ENCODE data around the gene RIPOR2.
A peak's percentile ranks its signal among the peaks of the same experiment; 100 is the strongest.
"Not testable (repeated sequence)": the region's sequence is repeated elsewhere in the genome, so short reads cannot be mapped to it uniquely, and the experiment has no call there.

The RIPOR2 gene

DNA sequence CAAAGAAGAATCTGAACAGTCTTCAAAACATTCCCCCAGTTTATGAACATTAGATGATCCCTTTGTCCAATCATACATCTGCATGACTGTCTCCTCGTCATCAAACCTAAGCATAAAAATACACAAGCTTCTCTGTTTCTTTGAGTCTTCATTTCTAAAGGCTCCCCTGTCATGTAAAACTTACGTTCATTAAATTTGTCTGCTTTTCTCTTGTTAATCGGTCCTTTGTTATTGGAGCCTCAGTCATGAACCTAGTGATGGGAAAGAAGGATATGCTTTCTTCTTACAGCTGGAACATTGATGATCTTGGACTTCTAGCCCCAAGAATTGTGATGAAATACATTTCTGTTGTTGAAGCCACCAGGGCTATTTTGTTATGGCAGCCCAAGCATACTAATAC lies 18.0 kb upstream of the RIPOR2 start:
- DNase-seq: no peak

DNA sequence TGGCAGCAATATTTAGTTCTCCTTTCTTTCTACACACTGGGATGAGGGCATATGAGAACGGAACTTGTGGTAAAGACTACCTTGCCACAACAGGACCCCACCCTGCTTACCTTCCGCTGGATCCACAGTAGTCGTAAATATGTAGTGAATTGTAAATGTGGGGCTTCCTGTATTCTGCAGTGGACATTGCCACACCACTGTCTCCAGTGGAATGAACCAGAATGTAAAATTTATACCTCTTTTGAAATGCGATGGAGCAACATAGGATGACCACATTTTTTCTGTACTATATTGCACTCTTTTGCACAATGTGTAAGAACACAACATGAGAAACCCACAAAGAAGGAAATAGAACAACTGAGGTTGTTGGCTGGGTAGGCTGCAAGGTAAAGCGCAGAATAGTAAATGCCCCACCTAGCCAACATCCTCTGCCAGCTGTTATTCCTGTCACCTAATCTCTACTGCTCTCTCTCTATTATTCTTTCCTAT lies 16.1 kb upstream of the RIPOR2 start:
- DNase-seq: peak; percentile 72

DNA sequence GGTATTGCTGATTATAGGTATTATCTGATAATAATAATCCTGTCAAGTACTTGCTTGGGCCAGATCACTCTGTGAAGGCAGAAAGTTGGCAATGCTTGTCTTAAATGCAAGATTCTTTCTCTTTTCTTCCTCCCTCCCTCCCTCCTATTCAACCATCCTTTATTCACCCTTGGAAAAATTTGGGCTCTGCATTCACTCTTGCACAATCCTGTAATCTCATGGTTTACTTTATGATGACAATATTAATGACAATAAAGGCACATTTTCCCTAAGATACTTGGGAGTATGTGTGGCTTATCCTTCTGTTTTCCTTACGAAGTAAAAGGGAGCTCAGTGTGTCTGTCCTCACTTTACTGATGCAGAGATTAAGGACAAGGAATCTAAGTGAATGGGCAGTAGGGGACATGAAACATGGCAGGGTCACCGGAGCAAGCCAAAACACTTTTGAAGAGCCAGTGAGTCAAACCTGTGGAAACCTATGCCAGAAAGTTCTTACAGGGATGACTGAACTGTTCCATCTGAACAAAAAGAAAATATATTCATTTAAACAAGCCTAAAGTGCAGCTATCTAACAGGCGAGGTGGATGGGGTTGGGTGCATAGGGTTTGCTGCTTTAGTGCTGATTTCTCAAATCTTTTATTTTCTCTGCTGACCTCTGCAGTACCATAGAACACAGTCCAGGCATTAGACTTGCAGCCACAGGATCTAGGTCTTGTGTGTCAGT lies 14.6 kb upstream of the RIPOR2 start:
- DNase-seq: no peak

DNA sequence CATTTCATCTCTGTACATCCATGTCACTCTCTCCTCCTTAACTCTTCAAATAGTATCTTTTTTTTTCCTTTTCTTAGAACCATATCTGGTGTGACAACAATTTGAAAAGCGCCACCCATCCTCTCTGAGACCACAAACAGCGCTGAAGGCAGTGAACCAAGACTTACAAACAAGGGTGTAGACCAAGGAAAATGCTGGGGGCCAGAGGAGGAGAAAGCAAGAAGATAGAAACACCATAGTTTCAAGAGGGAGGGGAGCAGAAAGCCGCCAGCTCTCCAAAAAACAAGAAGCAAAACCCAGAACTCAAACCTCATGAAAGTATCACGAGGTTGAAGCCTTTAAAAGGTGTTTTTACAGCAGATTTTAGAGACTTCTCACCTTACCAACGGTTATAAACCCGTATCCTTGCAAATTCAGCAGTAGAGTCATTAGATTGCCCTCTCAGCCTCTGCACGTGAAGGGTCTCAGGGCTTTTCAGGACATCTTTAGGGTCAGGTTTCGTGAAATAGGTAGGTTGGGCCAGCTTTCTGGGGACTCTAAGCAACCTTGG lies 13.3 kb upstream of the RIPOR2 start:
- DNase-seq: no peak

DNA sequence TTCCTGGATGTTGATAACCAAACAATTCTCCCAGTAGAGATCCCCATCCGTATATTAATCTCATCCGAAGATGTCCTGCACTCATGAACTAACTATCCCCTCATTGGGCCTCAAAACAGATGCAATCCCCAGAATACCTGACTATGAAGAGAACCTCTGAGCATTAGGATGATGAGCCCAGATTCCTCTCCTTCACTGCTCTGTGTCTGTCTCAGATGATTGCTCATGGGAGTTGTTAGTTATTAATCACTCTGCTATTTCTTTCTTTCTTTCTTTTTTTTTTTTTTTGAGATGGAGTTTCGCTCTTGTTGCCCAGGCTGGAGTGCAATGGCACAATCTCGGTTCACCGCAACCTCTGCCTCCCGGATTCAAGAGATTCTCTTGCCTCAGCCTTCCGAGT lies 12.5 kb upstream of the RIPOR2 start:
- DNase-seq: not testable (repeated sequence)

DNA sequence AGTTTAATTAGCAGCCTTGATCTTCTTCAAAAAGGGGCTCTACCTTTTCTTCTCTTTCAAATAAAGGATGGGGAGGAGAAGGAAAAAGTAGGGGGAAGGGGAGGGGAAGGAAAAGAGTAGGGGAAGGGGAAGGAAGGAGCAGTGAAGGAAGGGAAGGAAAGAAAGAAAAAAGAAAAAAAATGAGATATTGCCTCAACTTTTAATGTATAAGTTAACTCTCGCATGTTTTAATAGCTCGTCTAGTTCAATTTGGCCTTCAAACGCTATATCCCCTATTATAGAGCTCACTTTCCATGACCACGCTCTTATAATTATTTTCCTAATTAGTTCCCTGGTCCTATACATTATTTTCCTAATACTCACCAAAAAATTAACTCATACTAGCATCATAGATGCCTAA lies 11.9 kb upstream of the RIPOR2 start:
- no peak for DNase-seq

DNA sequence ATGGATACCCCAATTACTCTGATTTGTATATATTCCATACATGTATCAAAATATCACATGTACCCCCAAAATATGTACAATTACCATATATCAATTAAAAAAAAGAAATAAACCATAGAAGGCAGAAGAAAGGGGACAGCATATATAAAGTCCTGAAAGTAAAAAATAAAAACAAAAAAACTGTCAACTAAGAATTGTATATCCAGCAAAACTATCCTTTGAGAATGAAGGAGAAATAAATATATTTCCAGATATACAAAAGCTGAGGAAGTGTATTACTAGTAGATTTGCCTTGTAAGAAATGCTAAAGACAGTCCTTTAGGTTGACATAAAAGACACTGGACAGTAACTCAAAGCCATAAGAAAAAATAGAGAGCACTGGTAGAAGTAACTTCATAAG lies 9.3 kb upstream of the RIPOR2 start:
- no peak for DNase-seq

DNA sequence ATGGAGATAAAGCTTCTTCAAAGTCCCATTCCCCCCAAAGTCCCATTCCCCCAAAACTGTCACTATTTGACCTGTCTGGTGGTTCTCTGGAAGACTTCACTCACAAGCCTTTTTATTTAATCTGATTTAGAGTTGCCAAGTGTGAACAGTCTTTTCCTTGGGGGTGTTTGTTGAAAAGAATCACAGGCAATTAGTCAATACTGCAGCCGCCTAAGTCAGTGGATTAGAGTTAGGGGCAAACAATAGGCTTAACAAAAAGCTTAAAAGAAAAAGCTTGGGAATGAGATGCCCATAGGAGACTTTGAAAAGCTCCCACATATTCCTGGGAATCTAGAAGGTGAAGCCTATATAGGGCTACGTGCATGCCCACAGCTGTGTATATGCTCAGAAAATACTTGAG lies 8.0 kb upstream of the RIPOR2 start:
- DNase-seq: no peak

DNA sequence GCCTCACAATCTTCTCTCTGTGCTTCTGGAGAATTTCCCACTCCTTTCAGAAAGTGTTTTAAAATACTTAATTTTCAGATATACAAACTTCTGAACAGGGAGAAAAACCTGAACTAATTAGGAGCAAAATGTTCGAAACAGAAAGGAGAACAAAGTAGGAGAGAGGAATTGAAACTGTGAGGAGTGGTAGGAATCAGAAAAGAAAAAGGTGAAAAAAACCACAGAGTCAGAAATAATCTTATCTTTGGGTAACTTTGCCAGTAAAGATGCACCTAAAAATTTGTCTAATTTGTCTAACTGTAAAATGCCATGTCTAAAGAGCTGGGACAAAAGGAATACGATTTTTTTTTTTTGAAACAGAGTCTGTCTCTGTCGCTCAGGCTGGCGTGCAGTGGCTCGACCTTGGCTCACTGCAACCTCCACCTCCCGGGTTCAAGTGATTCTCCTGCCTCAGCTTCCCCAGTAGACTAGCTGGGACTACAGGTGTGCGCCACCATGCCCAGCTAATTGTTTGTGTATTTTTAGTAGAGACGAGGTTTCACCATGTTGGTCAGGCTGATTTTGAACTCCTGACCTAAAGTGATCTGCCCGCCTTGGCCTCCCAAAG lies 4.7 kb upstream of the RIPOR2 start:
- DNase-seq: no peak

DNA sequence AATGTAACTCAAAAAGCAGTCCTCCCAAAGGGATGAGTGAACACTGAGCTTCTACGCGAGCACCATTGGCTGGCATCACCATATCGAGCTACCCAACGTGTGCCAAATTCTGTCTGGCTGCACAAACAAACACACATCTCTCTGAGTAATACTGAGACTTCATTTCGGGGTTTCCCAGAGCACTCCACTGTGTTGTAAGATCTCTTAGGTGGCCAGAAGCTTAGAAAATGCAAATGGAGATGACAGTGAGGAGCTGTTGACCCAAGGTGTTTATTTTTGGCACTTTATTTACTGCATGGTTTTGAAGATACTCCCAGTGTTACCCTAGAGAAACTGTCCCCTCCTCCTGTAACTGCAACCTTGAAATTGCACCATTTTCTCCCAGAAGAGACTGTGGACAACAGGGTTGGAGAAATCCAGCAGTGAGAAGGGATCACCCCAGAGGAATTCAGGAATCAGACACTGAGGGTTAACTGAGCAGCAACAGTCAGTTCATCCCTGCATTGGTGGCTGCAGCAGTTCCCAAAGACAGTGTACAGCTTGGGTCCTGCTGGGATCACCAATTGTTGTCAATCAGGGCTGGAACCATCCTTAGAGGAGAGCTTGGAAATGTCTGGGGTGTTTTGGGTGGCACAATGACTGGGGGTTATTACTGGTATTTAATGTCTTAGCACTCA lies 1.0 kb upstream of the RIPOR2 start:
- no peak for DNase-seq

DNA sequence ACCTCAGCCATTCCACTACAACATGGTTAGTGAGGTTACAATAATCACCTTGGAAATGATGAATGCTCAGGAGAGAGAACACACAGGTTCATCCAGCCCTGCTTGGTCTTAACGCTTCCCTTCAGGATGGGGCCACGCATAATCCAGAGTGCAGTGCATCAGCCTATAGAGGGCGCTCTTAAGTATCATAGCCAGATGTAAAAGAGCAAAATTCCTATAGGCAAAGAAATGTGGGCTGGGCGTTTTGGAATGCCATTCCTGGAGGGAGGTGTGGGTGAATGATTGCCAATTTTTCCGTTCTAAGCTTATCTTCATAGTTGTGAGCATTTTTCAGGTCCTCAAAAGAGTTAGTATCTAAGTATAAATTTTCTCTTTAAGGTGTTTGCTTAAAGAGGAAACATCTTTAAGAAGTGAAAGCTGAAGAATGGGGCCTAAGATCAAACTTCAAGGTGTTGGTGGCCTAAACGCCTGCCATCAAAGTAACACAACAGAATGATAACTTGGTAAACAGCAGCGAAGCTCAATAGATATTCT lies 1.8 kb downstream of the RIPOR2 start:
- DNase-seq: no peak

DNA sequence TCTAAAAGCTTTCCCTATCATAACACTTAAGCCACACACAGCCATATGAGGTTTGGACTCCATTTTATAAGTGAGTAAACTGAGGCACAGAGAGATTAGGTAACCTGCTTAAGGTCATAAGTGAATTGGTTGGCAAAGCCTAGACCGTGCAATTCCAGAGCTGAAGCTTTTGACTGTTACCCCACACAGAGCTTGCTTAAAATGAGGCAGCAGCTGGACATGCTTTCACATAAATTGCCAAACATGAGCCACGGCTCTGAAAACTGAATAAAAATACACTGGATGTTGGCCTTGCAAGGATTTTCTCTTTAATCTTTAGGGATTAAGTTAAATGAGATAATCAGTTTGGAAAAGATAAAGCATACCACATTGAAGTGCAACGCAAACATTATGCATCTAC lies 2.5 kb downstream of the RIPOR2 start:
- no peak for DNase-seq

DNA sequence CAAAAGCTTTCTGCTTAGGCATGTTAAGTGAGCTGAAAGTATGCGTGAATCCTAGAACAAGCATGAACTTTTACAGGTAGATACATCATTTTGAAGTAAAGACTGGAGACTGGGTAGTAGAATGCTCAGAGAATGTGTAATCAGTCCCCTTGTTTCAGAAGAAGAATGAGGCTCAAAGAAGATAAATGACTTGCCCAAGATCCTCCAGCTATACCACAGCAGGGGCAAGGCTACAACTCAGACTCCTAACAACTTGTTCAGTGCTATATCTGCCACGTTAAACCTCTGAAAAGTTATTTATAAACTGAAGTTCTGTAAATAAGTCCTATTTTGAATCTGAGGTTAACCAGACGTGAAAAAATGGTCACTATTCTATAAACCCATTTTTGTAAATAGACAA lies 2.9 kb downstream of the RIPOR2 start:
- no peak for DNase-seq

DNA sequence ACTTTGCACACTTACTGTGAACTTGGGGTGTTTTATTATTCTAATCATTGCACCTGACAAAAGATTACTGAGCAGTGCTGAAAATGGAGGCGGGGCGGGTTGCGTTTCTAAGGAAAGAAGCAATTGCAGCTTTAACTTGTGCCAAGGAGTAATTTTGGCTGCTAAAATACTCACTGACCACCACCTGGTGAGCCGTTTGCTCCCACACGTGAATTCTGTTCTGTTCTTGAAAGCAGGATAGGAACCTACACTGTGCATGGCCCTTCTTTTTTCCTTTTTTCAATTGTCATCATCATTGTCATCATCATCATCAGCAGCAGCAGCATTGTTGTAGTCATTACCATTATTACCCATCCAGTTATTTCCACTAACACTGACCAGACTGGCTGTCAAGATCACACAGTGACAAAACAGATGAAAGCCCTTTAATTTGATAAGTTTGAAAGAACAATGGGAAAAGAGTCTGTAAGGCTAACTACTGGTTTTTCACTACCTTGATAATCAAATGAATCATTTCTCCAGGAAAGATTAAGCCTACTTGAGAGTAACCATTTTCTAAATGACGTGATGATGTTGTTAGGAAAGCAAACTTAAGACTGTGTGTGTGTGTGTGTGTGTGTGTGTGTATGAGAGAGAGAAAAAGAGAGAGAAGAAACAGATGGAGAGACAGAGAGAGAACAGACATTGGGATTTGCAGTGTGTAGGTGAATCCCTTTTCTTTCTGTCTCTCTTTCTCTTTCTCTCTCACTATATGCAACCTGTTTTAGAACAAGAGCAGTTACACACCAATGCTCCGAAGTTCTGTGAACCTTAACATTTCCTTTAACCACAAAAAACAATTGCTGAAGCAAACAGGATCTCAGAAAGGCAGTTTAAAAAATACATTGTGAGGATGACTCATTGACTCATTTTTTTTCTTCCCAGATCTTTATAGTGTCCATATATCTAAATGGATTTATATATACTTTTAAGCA lies 3.8 kb downstream of the RIPOR2 start:
- DNase-seq: no peak

DNA sequence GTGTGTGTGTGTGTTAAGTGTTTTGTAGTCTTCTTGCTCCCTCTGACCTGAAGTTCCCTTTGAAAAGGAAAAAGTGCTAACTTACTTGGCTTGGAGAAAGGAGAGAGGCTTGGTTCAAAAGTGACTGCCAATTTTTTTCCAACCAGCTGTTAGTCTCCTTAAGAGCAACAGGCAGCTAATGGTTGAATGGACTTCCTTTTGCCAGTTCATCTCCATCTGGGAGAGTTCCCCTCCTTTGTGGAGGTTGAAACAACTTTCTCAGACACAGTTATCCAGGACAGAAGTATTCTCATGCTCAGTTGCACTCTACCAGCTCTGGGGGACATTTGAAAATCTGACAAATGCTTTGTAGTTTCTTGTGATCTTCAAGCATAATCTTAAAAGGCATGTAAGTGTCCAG lies 4.5 kb downstream of the RIPOR2 start:
- no peak for DNase-seq

DNA sequence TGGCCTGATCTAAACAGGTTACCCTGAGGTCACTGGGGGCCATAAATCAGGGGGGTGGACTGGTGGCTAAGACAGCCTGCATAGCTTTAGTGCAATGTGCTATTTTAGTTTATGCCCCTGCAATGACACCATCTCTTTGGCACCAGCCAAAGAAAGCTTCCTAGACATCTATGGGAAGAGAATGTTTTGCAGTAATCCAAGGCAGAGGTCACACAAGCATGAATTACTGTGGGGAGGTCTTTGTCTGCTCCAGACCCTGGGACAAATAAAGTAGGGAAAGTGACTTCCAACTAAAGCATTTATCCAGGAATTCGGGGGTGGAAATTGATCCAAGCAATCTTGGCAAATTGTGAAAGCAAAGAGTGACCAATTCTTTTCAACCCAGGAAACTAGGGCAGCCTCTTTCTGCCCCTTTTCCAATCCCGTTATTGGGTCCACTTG lies 5.3 kb downstream of the RIPOR2 start:
- no peak for DNase-seq

DNA sequence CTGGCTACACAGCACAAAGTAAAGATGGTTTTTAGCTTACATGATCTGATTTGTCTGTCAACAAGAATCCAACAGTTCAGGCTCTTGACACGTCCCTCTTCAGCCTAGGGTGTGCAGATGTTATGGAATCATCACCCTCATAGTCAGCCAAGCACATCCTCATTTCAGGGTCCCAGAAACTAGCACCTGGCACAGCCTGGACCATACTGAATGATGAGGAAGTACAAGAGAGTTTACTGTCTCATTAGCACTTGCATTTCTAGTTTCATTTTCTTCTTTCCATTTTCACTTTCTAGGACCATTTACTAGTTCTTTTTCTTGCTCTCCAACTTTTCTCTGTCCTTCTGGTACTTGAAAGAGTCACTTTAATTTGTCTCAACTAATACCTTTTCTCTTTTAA lies 6.5 kb downstream of the RIPOR2 start:
- no peak for DNase-seq

DNA sequence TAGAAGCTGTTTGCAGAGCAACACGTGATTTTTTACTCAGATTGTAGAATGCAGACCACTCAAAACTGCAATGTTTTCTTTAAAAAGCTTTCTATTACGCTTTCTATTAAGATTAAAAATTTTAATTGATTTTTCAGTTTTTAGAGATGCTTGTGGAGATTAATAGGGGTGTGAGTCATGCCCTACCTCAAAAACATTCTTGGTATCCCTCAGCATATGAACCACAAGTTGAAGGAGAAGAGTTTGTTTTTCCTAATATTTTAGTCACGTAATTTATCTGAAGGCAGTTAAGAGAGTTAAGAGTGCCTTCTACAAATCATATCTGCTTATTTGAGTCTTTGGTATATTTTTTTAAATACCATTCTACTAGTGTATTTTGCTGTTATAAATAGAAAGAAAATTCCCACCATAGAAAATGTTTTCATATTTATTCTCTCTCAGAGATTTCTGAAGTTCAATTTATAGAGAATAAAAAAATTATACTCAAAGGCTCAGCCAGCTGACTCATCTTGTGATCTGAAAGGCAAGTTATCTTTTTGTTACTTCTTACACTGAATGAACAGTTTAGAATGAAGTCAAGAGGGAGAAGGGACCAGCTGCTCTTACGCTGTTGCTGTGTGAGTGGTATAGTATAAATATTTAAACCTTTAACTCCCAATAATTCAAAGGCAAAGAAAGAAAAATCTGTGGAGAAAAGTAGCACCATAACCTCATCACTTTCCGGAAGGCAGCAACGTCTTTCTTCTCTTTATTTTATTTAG lies 7.6 kb downstream of the RIPOR2 start:
- no peak for DNase-seq

DNA sequence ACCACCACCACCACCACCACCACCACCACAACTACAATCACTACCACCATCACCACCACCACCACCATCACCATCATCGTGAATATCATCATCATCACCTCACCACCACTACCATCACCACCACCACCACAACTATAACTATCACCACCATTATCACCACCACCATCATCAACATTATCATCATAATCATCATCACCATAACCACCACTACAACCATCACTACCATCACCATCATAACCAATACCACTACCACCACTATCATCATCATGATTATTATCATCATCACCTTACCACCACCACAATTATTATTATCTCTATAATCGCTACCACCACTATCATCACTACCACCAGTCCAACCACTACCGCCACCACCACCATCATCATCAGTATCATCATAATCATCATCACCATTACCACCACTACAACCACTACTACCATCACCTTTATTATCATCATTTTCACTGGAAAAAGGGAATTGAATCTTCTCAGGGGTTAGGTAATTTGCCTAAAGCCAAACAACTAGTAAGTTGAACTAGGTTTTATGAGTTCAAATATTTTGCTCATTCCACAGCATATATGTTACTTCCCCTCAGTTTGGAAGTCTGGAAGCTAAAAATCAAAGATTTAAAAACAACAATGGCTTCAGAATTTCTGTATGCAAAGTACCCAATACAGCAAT lies 8.3 kb downstream of the RIPOR2 start:
- DNase-seq: no peak

DNA sequence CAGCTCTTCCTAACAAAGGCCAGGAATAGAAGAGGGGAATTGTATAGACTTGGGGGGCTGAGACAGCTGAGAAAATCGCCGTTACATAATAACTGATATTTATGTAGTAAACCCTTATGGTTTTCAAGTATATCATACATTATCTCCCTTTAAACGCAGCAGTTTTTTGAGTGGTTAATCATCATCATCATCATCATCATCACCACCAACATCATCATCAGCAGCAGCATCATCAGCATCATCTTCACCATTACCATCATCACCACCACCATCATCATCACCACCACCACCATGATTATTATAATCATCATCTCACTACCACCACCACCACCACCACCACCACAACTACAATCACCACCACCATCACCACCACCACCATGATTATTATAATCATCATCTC lies 9.1 kb downstream of the RIPOR2 start:
- DNase-seq: not testable (repeated sequence)

DNA sequence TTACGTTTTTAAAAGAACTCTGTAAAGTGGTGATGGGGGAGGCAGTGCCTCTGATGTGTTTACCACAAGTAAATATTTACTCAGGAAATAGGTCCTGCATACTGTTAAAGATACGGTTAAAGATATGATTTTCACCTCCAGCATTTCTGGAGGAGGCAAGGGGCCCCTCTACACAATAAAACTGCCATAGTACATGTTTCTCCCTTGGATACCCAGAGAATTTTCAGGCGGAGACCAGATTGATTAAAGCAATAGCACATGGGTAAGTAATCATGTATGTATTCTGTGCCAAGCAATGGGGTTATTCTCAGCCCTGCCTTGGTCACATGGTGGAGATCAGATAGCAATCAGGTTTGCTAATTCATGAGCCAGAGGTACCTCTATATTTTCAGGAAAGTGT lies 9.6 kb downstream of the RIPOR2 start:
- no peak for DNase-seq
